Bone marrow (tissue), 2 donors: Measurements from ENCODE around the gene GLOD5.

Experiments used
- DNase-seq, 2 donors: peaks; one replicate each; lab custom pipeline; 2025; lab: John Stamatoyannopoulos, UW

Gene GLOD5

GRCh38 chrX:48761674-48762471 lies at the start of gene GLOD5:
Gene GLOD5 (plus strand): TSS chrX:48761747. CDS start chrX:48761791, 44 bp downstream.
- no peak for DNase-seq

GRCh38 chrX:48711929-48712505 lies 49.5 kb upstream of the GLOD5 start:
- no peak for DNase-seq

GRCh38 chrX:48713847-48714246 lies 47.7 kb upstream of the GLOD5 start:
- no peak for DNase-seq

GRCh38 chrX:48714573-48714972 lies 47.0 kb upstream of the GLOD5 start:
- no peak for DNase-seq

GRCh38 chrX:48715072-48715471 lies 46.5 kb upstream of the GLOD5 start:
- DNase-seq, result no peak

- DNase-seq, result no peak
These were observed 45.6 kb upstream of the GLOD5 start for GRCh38 chrX:48715876-48716502.

GRCh38 chrX:48719958-48720357 lies 41.6 kb upstream of the GLOD5 start:
- DNase-seq, result no peak

GRCh38 chrX:48720577-48721250 lies 40.8 kb upstream of the GLOD5 start:
- no peak for DNase-seq

- no peak for DNase-seq
These were observed 39.6 kb upstream of the GLOD5 start for GRCh38 chrX:48721916-48722315.

GRCh38 chrX:48726596-48726995 lies 35.0 kb upstream of the GLOD5 start:
- DNase-seq, result no peak

- DNase-seq, result no peak
These were observed 32.9 kb upstream of the GLOD5 start for GRCh38 chrX:48728653-48729052.

GRCh38 chrX:48736303-48736702 lies 25.2 kb upstream of the GLOD5 start:
- no peak for DNase-seq

- DNase-seq, result no peak
These were observed 24.7 kb upstream of the GLOD5 start for GRCh38 chrX:48736878-48737212.

GRCh38 chrX:48737213-48737938 lies 24.2 kb upstream of the GLOD5 start:
- DNase-seq, result peak; percentile 50 to 89

GRCh38 chrX:48737940-48738339 lies 23.6 kb upstream of the GLOD5 start:
- DNase-seq, result no peak

- DNase-seq, result no peak
These were observed 19.7 kb upstream of the GLOD5 start for GRCh38 chrX:48741834-48742233.

- DNase-seq, result no peak
These were observed 16.3 kb upstream of the GLOD5 start for GRCh38 chrX:48745222-48745621.

GRCh38 chrX:48747415-48748016 lies 14.0 kb upstream of the GLOD5 start:
- DNase-seq, result no peak

- no peak for DNase-seq
These were observed 12.4 kb upstream of the GLOD5 start for GRCh38 chrX:48749182-48749581.

- no peak for DNase-seq
These were observed 10.2 kb upstream of the GLOD5 start for GRCh38 chrX:48751343-48751742.

- no peak for DNase-seq
These were observed 9.0 kb upstream of the GLOD5 start for GRCh38 chrX:48752498-48752897.
